Fibroblast of villous mesenchyme (primary cell): ENCODE measurements around the gene UBE2O. TPM values are rescaled to one million over a fixed set of nuclear protein-coding genes. Genes with fewer than 3 reads are reported as not detected.

Experiments used
- DNase-seq: peaks from one replicate; pipeline ENCODE4 v3.0.0-alpha.2; 2010; ENCODE audit warnings: low read depth
- H3K4me3 ChIP-seq: 2 replicates; pipeline ENCODE4 v1.5.1; 2011; ENCODE audit warnings: low read depth, mild to moderate bottlenecking, low read length
- CTCF ChIP-seq: IDR thresholded peaks from 2 replicates; pipeline ENCODE4 v1.5.1; 2012; ENCODE audit warnings: low read depth, mild to moderate bottlenecking, low read length; ENCODE audit not compliant: insufficient read depth
- total RNA-seq: library from RNA; depleted of rRNA; stranded (reverse); fragments of >200 nt; gene quantifications from 2 replicates; pipeline ENCODE4 v1.2.3, GENCODE V29; 2012

The UBE2O gene
- total RNA-seq, 1 donor = 25.9 TPM

- no peak overlapping the region for H3K4me3 ChIP-seq
- no peak for DNase-seq
- no peak for TF ChIP-seq CTCF
These were observed 11.1 kb downstream of the UBE2O start for GRCh38 chr17:76441686-76442340.

- TF ChIP-seq CTCF = no peak
- no peak overlapping the region for H3K4me3 ChIP-seq
- DNase-seq = no peak
These were observed 12.1 kb downstream of the UBE2O start for GRCh38 chr17:76440751-76441362.

GRCh38 chr17:76439314-76439928 is 13.5 kb downstream of the UBE2O start:
- no peak for DNase-seq
- no peak for TF ChIP-seq CTCF
- no peak overlapping the region for H3K4me3 ChIP-seq

GRCh38 chr17:76438906-76439305 is 14.0 kb downstream of the UBE2O start:
- no peak for DNase-seq
- no peak overlapping the region for H3K4me3 ChIP-seq
- no peak for TF ChIP-seq CTCF

- H3K4me3 ChIP-seq = no peak overlapping the region
- DNase-seq = peak; percentile 40
- TF ChIP-seq CTCF = no peak
These were observed 15.2 kb downstream of the UBE2O start for GRCh38 chr17:76437467-76438402.

- H3K4me3 ChIP-seq = no peak overlapping the region
- no peak for TF ChIP-seq CTCF
- no peak for DNase-seq
These were observed 17.2 kb downstream of the UBE2O start for GRCh38 chr17:76435751-76436150.
